ENCODE measurements around the gene SIPA1L3.

SIPA1L3 gene

GRCh38 chr19:38202504-38202903 is 295.5 kb downstream of the SIPA1L3 start:
- DNase-seq, result no peak

- no peak for DNase-seq
Measured at GRCh38 chr19:38203197-38203596, 296.2 kb downstream of the SIPA1L3 start.

GRCh38 chr19:38204096-38204495 is 297.1 kb downstream of the SIPA1L3 start:
- no peak for DNase-seq

GRCh38 chr19:38204728-38205127 is 297.7 kb downstream of the SIPA1L3 start:
- DNase-seq, result no peak

- DNase-seq, result no peak
Measured at GRCh38 chr19:38206006-38206745, 299.2 kb downstream of the SIPA1L3 start.

GRCh38 chr19:38206928-38207327 is 299.9 kb downstream of the SIPA1L3 start:
- no peak for DNase-seq

GRCh38 chr19:38207543-38207942 is 300.5 kb downstream of the SIPA1L3 start:
- no peak for DNase-seq

GRCh38 chr19:38208571-38208970 is 301.6 kb downstream of the SIPA1L3 start:
- DNase-seq, result no peak

GRCh38 chr19:38209152-38209551 is 302.1 kb downstream of the SIPA1L3 start:
- no peak for DNase-seq

GRCh38 chr19:38209671-38210457 is 302.9 kb downstream of the SIPA1L3 start:
- DNase-seq, result no peak

- DNase-seq, result no peak
Measured at GRCh38 chr19:38210458-38210987, 303.5 kb downstream of the SIPA1L3 start.

GRCh38 chr19:38211151-38211591 is 304.2 kb downstream of the SIPA1L3 start:
- DNase-seq, result peak; percentile 29

GRCh38 chr19:38211766-38212165 is 304.8 kb downstream of the SIPA1L3 start:
- no peak for DNase-seq

- no peak for DNase-seq
Measured at GRCh38 chr19:38213469-38213868, 306.5 kb downstream of the SIPA1L3 start.

GRCh38 chr19:38213911-38214625 is 307.1 kb downstream of the SIPA1L3 start:
- DNase-seq, result peak; percentile 68

GRCh38 chr19:38216785-38217641 is 310.0 kb downstream of the SIPA1L3 start:
- no peak for DNase-seq

- DNase-seq, result no peak
Measured at GRCh38 chr19:38218204-38218603, 311.2 kb downstream of the SIPA1L3 start.

- DNase-seq, result no peak
Measured at GRCh38 chr19:38219221-38219620, 312.2 kb downstream of the SIPA1L3 start.

GRCh38 chr19:38221421-38221820 is 314.4 kb downstream of the SIPA1L3 start:
- no peak for DNase-seq

GRCh38 chr19:38221919-38222830 is 315.2 kb downstream of the SIPA1L3 start:
- DNase-seq, result no peak

GRCh38 chr19:38223119-38223523 is 316.1 kb downstream of the SIPA1L3 start:
- no peak for DNase-seq
